ENCODE data around the gene SIK3.

- TF ChIP-seq CTCF (IDR thresholded peaks at IDR 0.05; ENCODE audit: borderline replicate concordance, extremely low read depth, low read length, poor library complexity, severe bottlenecking): no peak
- no peak for TF ChIP-seq EZH2 (IDR thresholded peaks at IDR 0.05; ENCODE audit: borderline replicate concordance, low read depth, low read length, severe bottlenecking)
Measured at GRCh38 chr11:117061256-117061655, 37.0 kb downstream of the SIK3 start.
